WTC11 (cell line): ENCODE measurements around the gene SERPINA4. TPM values are rescaled to one million over a fixed set of nuclear protein-coding genes. Genes with fewer than 3 reads are reported as not detected.

Experiments used
- ATAC-seq: fragments of 200-7000 bp; cut with Tn5 transposase; 2 replicates; pipeline ENCODE4 v1.10.0; 2021; ENCODE audit warnings: mild to moderate bottlenecking, moderate library complexity
- CTCF ChIA-PET: fragments of 300-600 bp; sonication (Branson Sonifier 250); formaldehyde crosslinking; loops from one replicate; lab custom pipeline; 2021; ENCODE audit warnings: antibody characterized with exemption; lab: Charles Lee
- POLR2A ChIA-PET: fragments of 350-600 bp; sonication (Branson Sonifier 250); formaldehyde crosslinking; loops from one replicate; lab custom pipeline; 2021; ENCODE audit warnings: antibody characterized with exemption; lab: Charles Lee
- DNase-seq: peaks from one replicate; pipeline ENCODE4 v3.0.0; 2021; ENCODE audit warnings: low spot score
- H3K27ac Mint-ChIP-seq: 2 replicates; pipeline ENCODE4 v1.8.0; 2021; ENCODE audit warnings: mixed read lengths
- H3K27me3 Mint-ChIP-seq: 2 replicates; pipeline ENCODE4 v1.8.0; 2021; ENCODE audit warnings: low read depth, mild to moderate bottlenecking, moderate library complexity, mixed read lengths
- H3K36me3 Mint-ChIP-seq: 2 replicates; pipeline ENCODE4 v1.8.0; 2021; ENCODE audit warnings: mixed read lengths
- H3K4me1 Mint-ChIP-seq: 2 replicates; pipeline ENCODE4 v1.8.0; 2022; ENCODE audit warnings: mixed read lengths
- H3K4me3 Mint-ChIP-seq: 2 replicates; pipeline ENCODE4 v1.8.0; 2021; ENCODE audit warnings: mild to moderate bottlenecking, moderate library complexity, mixed read lengths
- H3K9me3 Mint-ChIP-seq: 2 replicates; pipeline ENCODE4 v1.8.0; 2021; ENCODE audit warnings: mixed read lengths
- AR ChIP-seq: fragments of 250-450 bp; sonication (Bioruptor Pico); IDR thresholded peaks from 2 replicates; pipeline ENCODE4 v1.9.0; 2021; ENCODE audit warnings: mild to moderate bottlenecking
- ARID4B ChIP-seq: sonication (generic); formaldehyde crosslinking; IDR thresholded peaks from 2 replicates; pipeline ENCODE4 v1.8.0; 2023; ENCODE audit warnings: missing genetic modification reagents, mild to moderate bottlenecking, borderline replicate concordance
- ELF4 ChIP-seq: sonication (generic); formaldehyde crosslinking; IDR thresholded peaks from 2 replicates; pipeline ENCODE4 v1.8.1; 2022; ENCODE audit warnings: low read depth, mild to moderate bottlenecking, moderate library complexity, missing genetic modification reagents
- EMX1 ChIP-seq: fragments of 250-450 bp; sonication (Bioruptor Pico); IDR thresholded peaks from 2 replicates; pipeline ENCODE4 v1.8.0; 2021; ENCODE audit warnings: mild to moderate bottlenecking
- GTF2I ChIP-seq: fragments of 250-450 bp; sonication (Bioruptor Pico); conservative IDR thresholded peaks from 2 replicates; pipeline ENCODE4 v1.4.0; 2021; ENCODE audit warnings: mild to moderate bottlenecking
- NR3C1 ChIP-seq: sonication (generic); formaldehyde crosslinking; conservative IDR thresholded peaks from 2 replicates; pipeline ENCODE4 v1.8.1; 2023; ENCODE audit warnings: low read depth, mild to moderate bottlenecking, missing genetic modification reagents
- OVOL2 ChIP-seq: fragments of 250-450 bp; sonication (Bioruptor Pico); IDR thresholded peaks from 2 replicates; pipeline ENCODE4 v1.9.0; 2021; ENCODE audit warnings: mild to moderate bottlenecking, borderline replicate concordance
- SMAD3 ChIP-seq: sonication (generic); formaldehyde crosslinking; IDR thresholded peaks from 2 replicates; pipeline ENCODE4 v1.8.0; 2022; ENCODE audit warnings: missing genetic modification reagents, mild to moderate bottlenecking, borderline replicate concordance
- SOX15 ChIP-seq: fragments of 250-450 bp; sonication (Bioruptor Pico); IDR thresholded peaks from 2 replicates; pipeline ENCODE4 v1.9.0; 2021; ENCODE audit warnings: mild to moderate bottlenecking
- SP1 ChIP-seq: sonication (generic); formaldehyde crosslinking; conservative IDR thresholded peaks from 2 replicates; pipeline ENCODE4 v1.8.1; 2022; ENCODE audit warnings: missing genetic modification reagents
- ZNF423 ChIP-seq: fragments of 250-450 bp; sonication (Bioruptor Pico); IDR thresholded peaks from 2 replicates; pipeline ENCODE4 v2.1.2; 2022; ENCODE audit warnings: mild to moderate bottlenecking, moderate library complexity
- ZNF671 ChIP-seq: fragments of 250-450 bp; sonication (Bioruptor Pico); IDR thresholded peaks from 2 replicates; pipeline ENCODE4 v1.8.0; 2021; ENCODE audit warnings: mild to moderate bottlenecking
- total RNA-seq: library from RNA; stranded (reverse); gene quantifications from 3 replicates; pipeline ENCODE4 v1.2.3, GENCODE V29; 2021
- TF ChIP-seq, protein P1 (sequence below): fragments of 250-450 bp; sonication (Bioruptor Pico); IDR thresholded peaks from 2 replicates; pipeline ENCODE4 v1.9.0; 2021; ENCODE audit warnings: moderate library complexity, mild to moderate bottlenecking, inconsistent platforms, borderline replicate concordance
- TF ChIP-seq, protein P2 (sequence below): sonication (generic); formaldehyde crosslinking; conservative IDR thresholded peaks from 2 replicates; pipeline ENCODE4 v1.8.1; 2022; ENCODE audit warnings: mild to moderate bottlenecking, missing genetic modification reagents
- TF ChIP-seq, protein P3 (sequence below): sonication (generic); formaldehyde crosslinking; IDR thresholded peaks from 2 replicates; pipeline ENCODE4 v1.8.1; 2022; ENCODE audit warnings: low read depth, mild to moderate bottlenecking, moderate library complexity, missing genetic modification reagents, borderline replicate concordance
- TF ChIP-seq, protein P4 (sequence below): sonication (generic); formaldehyde crosslinking; IDR thresholded peaks from 2 replicates; pipeline ENCODE4 v1.8.1; 2023; ENCODE audit warnings: mild to moderate bottlenecking, missing genetic modification reagents, moderate library complexity
- TF ChIP-seq, protein P5 (sequence below): sonication (generic); formaldehyde crosslinking; conservative IDR thresholded peaks from 2 replicates; pipeline ENCODE4 v1.8.1; 2023; ENCODE audit warnings: mild to moderate bottlenecking, low read depth, missing genetic modification reagents, moderate library complexity
- TF ChIP-seq, protein P6 (sequence below): sonication (generic); formaldehyde crosslinking; IDR thresholded peaks from 2 replicates; pipeline ENCODE4 v1.8.0; 2023; ENCODE audit warnings: missing genetic modification reagents

SERPINA4 gene
- total RNA-seq, 1 experiment from 2014 or later: not detected

DNA sequence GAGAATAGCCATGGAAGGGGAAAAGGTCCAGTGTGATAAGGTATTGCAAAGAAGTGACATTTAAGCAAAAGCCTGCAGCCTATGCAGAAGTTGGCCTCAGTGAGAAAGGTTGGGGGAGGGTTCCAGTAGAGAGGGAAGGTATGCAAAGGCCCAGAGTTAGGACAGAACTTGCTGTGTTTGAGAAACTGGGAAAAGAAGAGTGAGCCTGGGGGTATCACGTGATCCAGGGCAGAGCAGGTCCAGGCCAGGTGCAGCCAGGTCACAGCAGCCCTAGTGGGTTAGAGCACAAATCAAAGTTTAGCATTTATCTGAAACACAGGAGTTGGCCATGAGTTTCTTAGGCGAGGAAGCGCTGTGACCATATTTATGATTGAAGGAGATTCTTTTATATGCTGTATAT, 21.6 kb downstream of the SERPINA4 start:
- DNase-seq (no peak), ATAC-seq (no peak)
- peaks cover 10% of the 10 kb centered on the region for H3K27me3 Mint-ChIP-seq
- no peak overlapping the region for H3K4me3 Mint-ChIP-seq
- peaks cover 34% of the 10 kb centered on the region for H3K9me3 Mint-ChIP-seq
- POLR2A ChIA-PET: no interaction called here
- peaks cover 7% of the 10 kb centered on the region for H3K36me3 Mint-ChIP-seq
- TF ChIP-seq, protein P1, sequence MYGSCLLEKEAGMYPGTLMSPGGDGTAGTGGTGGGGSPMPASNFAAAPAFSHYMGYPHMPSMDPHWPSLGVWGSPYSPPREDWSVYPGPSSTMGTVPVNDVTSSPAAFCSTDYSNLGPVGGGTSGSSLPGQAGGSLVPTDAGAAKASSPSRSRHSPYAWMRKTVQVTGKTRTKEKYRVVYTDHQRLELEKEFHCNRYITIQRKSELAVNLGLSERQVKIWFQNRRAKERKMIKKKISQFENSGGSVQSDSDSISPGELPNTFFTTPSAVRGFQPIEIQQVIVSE (CRISPR knock-in tag): no peak
- no peak for TF ChIP-seq OVOL2
- TF ChIP-seq, protein P2, sequence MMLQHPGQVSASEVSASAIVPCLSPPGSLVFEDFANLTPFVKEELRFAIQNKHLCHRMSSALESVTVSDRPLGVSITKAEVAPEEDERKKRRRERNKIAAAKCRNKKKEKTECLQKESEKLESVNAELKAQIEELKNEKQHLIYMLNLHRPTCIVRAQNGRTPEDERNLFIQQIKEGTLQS (CRISPR knock-in tag): no peak
- no peak for TF ChIP-seq ZNF671 (CRISPR knock-in tag)
- no peak for TF ChIP-seq GTF2I (CRISPR knock-in tag)
- no peak for TF ChIP-seq EMX1
- TF ChIP-seq, protein P3, sequence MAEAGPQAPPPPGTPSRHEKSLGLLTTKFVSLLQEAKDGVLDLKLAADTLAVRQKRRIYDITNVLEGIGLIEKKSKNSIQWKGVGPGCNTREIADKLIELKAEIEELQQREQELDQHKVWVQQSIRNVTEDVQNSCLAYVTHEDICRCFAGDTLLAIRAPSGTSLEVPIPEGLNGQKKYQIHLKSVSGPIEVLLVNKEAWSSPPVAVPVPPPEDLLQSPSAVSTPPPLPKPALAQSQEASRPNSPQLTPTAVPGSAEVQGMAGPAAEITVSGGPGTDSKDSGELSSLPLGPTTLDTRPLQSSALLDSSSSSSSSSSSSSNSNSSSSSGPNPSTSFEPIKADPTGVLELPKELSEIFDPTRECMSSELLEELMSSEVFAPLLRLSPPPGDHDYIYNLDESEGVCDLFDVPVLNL (CRISPR knock-in tag): no peak
- no peak for TF ChIP-seq ARID4B
- TF ChIP-seq, protein P4, sequence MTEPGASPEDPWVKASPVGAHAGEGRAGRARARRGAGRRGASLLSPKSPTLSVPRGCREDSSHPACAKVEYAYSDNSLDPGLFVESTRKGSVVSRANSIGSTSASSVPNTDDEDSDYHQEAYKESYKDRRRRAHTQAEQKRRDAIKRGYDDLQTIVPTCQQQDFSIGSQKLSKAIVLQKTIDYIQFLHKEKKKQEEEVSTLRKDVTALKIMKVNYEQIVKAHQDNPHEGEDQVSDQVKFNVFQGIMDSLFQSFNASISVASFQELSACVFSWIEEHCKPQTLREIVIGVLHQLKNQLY: no peak
- TF ChIP-seq SP1 (CRISPR knock-in tag): no peak
- TF ChIP-seq ZNF423: no peak
- TF ChIP-seq ELF4: no peak
- TF ChIP-seq, all 79 proteins: peak for 0
- H3K27ac Mint-ChIP-seq: no peak overlapping the region
- peaks cover 10% of the 10 kb centered on the region; the same call in 1 of the 2 replicates for H3K4me1 Mint-ChIP-seq
- CTCF ChIA-PET: interaction anchor here (1.3 to 2.4 kb wide), 2 partner anchors 17 to 149 kb away, joined by 4 to 7 read pairs; no protein-coding TSS in a partner anchor

- H3K4me3 Mint-ChIP-seq: no peak overlapping the region
- ChIA-PET CTCF (interaction anchor here (1.3 to 2.4 kb wide), 2 partner anchors 16 to 149 kb away, joined by 4 to 7 read pairs; no protein-coding TSS in a partner anchor), POLR2A (no interaction called here)
- H3K9me3 Mint-ChIP-seq: peaks cover 33% of the 10 kb centered on the region
- H3K27ac Mint-ChIP-seq: no peak overlapping the region
- ATAC-seq: no peak
- H3K27me3 Mint-ChIP-seq: peaks cover 10% of the 10 kb centered on the region
- H3K4me1 Mint-ChIP-seq: peaks cover 10% of the 10 kb centered on the region; the same call in 1 of the 2 replicates
- no peak for DNase-seq
- peaks cover 7% of the 10 kb centered on the region for H3K36me3 Mint-ChIP-seq
- TF ChIP-seq SOX15 (CRISPR knock-in tag) (no peak), AR (no peak), NR3C1 (no peak), SMAD3 (no peak)
- TF ChIP-seq, protein P5, sequence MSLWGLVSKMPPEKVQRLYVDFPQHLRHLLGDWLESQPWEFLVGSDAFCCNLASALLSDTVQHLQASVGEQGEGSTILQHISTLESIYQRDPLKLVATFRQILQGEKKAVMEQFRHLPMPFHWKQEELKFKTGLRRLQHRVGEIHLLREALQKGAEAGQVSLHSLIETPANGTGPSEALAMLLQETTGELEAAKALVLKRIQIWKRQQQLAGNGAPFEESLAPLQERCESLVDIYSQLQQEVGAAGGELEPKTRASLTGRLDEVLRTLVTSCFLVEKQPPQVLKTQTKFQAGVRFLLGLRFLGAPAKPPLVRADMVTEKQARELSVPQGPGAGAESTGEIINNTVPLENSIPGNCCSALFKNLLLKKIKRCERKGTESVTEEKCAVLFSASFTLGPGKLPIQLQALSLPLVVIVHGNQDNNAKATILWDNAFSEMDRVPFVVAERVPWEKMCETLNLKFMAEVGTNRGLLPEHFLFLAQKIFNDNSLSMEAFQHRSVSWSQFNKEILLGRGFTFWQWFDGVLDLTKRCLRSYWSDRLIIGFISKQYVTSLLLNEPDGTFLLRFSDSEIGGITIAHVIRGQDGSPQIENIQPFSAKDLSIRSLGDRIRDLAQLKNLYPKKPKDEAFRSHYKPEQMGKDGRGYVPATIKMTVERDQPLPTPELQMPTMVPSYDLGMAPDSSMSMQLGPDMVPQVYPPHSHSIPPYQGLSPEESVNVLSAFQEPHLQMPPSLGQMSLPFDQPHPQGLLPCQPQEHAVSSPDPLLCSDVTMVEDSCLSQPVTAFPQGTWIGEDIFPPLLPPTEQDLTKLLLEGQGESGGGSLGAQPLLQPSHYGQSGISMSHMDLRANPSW (CRISPR knock-in tag): no peak
- TF ChIP-seq, protein P6, sequence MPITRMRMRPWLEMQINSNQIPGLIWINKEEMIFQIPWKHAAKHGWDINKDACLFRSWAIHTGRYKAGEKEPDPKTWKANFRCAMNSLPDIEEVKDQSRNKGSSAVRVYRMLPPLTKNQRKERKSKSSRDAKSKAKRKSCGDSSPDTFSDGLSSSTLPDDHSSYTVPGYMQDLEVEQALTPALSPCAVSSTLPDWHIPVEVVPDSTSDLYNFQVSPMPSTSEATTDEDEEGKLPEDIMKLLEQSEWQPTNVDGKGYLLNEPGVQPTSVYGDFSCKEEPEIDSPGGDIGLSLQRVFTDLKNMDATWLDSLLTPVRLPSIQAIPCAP (CRISPR knock-in tag): no peak
- TF ChIP-seq, protein P2 (CRISPR knock-in tag): no peak
Observed at GRCh38 chr14:94583557-94583956, 22.3 kb downstream of the SERPINA4 start.
